Myometrial cell (primary cell): ENCODE data around the gene ZCCHC9. TPM values are rescaled to one million over a fixed set of nuclear protein-coding genes. Genes with fewer than 3 reads are reported as not detected.

Experiments used
- total RNA-seq: library from RNA; depleted of rRNA; stranded (reverse); fragments of >200 nt; gene quantifications from 2 replicates; pipeline ENCODE4 v1.2.3, GENCODE V29; 2015

The ZCCHC9 gene
- 25.4 and 27.6 TPM in 2 replicates for total RNA-seq

GRCh38 chr5:81301271-81302015 is at the start of gene ZCCHC9:
Gene ZCCHC9 (plus strand): TSS chr5:81301587. CDS start chr5:81304758, 3,171 bp downstream.

Other genes starting within 250 kb of the ZCCHC9 start
- 0.29 and 0.35 TPM in 2 replicates for gene CKMT2, start 68.3 kb upstream of the ZCCHC9 start, total RNA-seq
- 0.18 TPM in 1 of 2 replicates, not detected in the other for gene ACOT12, start 92.5 kb downstream of the ZCCHC9 start, total RNA-seq